ENCODE results near the gene TMEM87A. TPM values are rescaled to one million over a fixed set of nuclear protein-coding genes. Genes with fewer than 3 reads are reported as not detected.

Gene TMEM87A
- total and polyA plus RNA-seq, 2 of the 8 experiments (the other 6 are each of a cell fraction or from before 2014, with no cell fraction given), result 15.2 to 33.1 TPM

GRCh38 chr15:42182961-42183360 is 90.3 kb downstream of the TMEM87A start:
- TF ChIP-seq RXRA (IDR thresholded peaks at IDR 0.05; ENCODE audit: insufficient read depth, low read depth, low read length) (no peak), MAX (IDR thresholded peaks at IDR 0.05) (no peak), ZNF274 (IDR thresholded peaks at IDR 0.05; ENCODE audit: borderline replicate concordance, extremely low read depth, low read length) (no peak), SP2 (IDR thresholded peaks at IDR 0.05; ENCODE audit: low read length) (no peak), FOSL1 (IDR thresholded peaks at IDR 0.05; ENCODE audit: insufficient read depth, low read depth, low read length) (no peak), TBP (IDR thresholded peaks at IDR 0.05; ENCODE audit: low read depth, low read length) (no peak), TEAD4 (IDR thresholded peaks at IDR 0.05; ENCODE audit: low read depth, low read length) (no peak), KDM1A (IDR thresholded peaks at IDR 0.05; ENCODE audit: borderline replicate concordance, low read length) (no peak), RFX5 (IDR thresholded peaks at IDR 0.05; ENCODE audit: borderline replicate concordance, low read depth, low read length) (no peak), NANOG (IDR thresholded peaks at IDR 0.05; ENCODE audit: insufficient read depth, low read depth, low read length, poor library complexity, severe bottlenecking) (no peak), TAF1 (IDR thresholded peaks at IDR 0.05; ENCODE audit: low read depth, low read length) (no peak)
- H3K9ac ChIP-seq (replicated peaks in 1 of 4; ENCODE audit: extremely low read depth in 1 of 4, low read depth in 3 of 4, low read length in 3 of 4), result no peak overlapping the region
- H4K91ac ChIP-seq (replicated peaks; ENCODE audit: insufficient read length, low read length), result no peak overlapping the region
- no peak overlapping the region for H3K4me3 ChIP-seq (ENCODE audit: extremely low read depth in 1 of 4, insufficient read depth in 2 of 4, low read depth in 3 of 4, low read length in 4 of 4)
- H3K4me2 ChIP-seq (ENCODE audit: insufficient read depth in 1 of 2, low read depth in 2 of 2, low read length in 2 of 2), result no peak overlapping the region
- 88% methylated on average over 6 of the region's 6 CpGs; no CpG with 5 or more reads in 1 of the 2 experiments for WGBS, 2 experiments (ENCODE audit: extremely low coverage in 1 of 2, insufficient coverage in 1 of 2, insufficient read length in 1 of 2, insufficient replicate concordance in 2 of 2, low coverage in 1 of 2, low lambda C conversion rate in 2 of 2, missing lambda C conversion rate in 1 of 2)
- no peak overlapping the region for H2AK5ac ChIP-seq (ENCODE audit: low read depth, low read length)
- no peak overlapping the region for H4K8ac ChIP-seq (ENCODE audit: extremely low read depth, insufficient read depth, low read length)
- peaks cover 0 to 4% (median 0%) of the 10 kb centered on the region in 4 experiments; a peak in 1 of 7 replicates for H3K4me1 ChIP-seq (replicated peaks in 1 of 4; ENCODE audit: control insufficient read depth in 3 of 4, insufficient read depth in 4 of 4, low read length in 3 of 4)
- H3K18ac ChIP-seq (ENCODE audit: extremely low read depth, low read length), result no peak overlapping the region
- H2BK12ac ChIP-seq (ENCODE audit: low read depth, low read length), result no peak overlapping the region
- no peaks in the 10 kb centered on the region for H3K9me3 ChIP-seq (ENCODE audit: insufficient read depth in 2 of 2, low read depth in 1 of 2, low read length in 1 of 2)
- H2BK5ac ChIP-seq (ENCODE audit: low read depth, low read length), result no peak overlapping the region
- no peaks in the 10 kb centered on the region for H3K79me1 ChIP-seq (ENCODE audit: low read depth, low read length)
- no peaks in the 10 kb centered on the region for H3K27me3 ChIP-seq (replicated peaks in 1 of 4; ENCODE audit: control insufficient read depth in 3 of 4, extremely low read depth in 1 of 4, insufficient read depth in 3 of 4, low read length in 3 of 4)
- DNase-seq (ENCODE audit: low read depth in 1 of 2, low spot score in 2 of 2) (no peak), FAIRE-seq (no peak)
- H3K56ac ChIP-seq (replicated peaks; ENCODE audit: insufficient read length, low read depth, low read length), result no peak overlapping the region
- H3K4ac ChIP-seq (replicated peaks; ENCODE audit: insufficient read length, low read depth, low read length), result no peak overlapping the region
- H3K36me3 ChIP-seq (ENCODE audit: control insufficient read depth in 2 of 4, insufficient read depth in 4 of 4, low read length in 3 of 4), result peaks cover 0 to 48% (median 24%) of the 10 kb centered on the region in 4 experiments; a peak in 6 of 8 replicates
- no peak overlapping the region for H2BK120ac ChIP-seq (replicated peaks; ENCODE audit: low read depth, low read length)
- no peak overlapping the region for H2BK15ac ChIP-seq (ENCODE audit: low read length)
- no peak overlapping the region for H3K14ac ChIP-seq (ENCODE audit: insufficient read length)
- no peak overlapping the region for H3K27ac ChIP-seq (ENCODE audit: low read depth, low read length)
- H4K20me1 ChIP-seq (replicated peaks in 1 of 2; ENCODE audit: control insufficient read depth in 1 of 2, insufficient read depth in 2 of 2, low read length in 2 of 2), result peaks cover 0 to 2% of the 10 kb centered on the region in 2 experiments
- CTCF ChIA-PET (ENCODE audit: partially characterized antibody), result interaction anchor here (0.6 to 0.7 kb wide), 3 partner anchors 34 to 377 kb away, joined by 3 to 5 read pairs (median 3); no protein-coding TSS in a partner anchor
- no peaks in the 10 kb centered on the region for H3K79me2 ChIP-seq (ENCODE audit: control insufficient read depth in 1 of 2, insufficient read depth in 2 of 2, low read length in 2 of 2)
- no peak overlapping the region for H2BK20ac ChIP-seq (ENCODE audit: low read length)
- H2AFZ ChIP-seq (ENCODE audit: low read length), result no peak overlapping the region
- POLR2A ChIA-PET (ENCODE audit: partially characterized antibody), result no interaction called here
- H4K5ac ChIP-seq (ENCODE audit: insufficient read length, low read depth, low read length), result no peak overlapping the region
- H3K23me2 ChIP-seq (ENCODE audit: low read depth, low read length), result no peaks in the 10 kb centered on the region
- H3K23ac ChIP-seq (ENCODE audit: insufficient read length), result no peak overlapping the region
